Measurements from ENCODE around the gene TUBB4B.

- TF ChIP-seq CTCF (IDR thresholded peaks at IDR 0.05; ENCODE audit: insufficient read depth, low read length, poor library complexity, severe bottlenecking) (no peak), EZH2phosphoT487 (conservative IDR thresholded peaks at IDR 0.05; ENCODE audit: low read length) (no peak)
These were observed 32.7 kb downstream of the TUBB4B start for GRCh38 chr9:137273611-137274320.
